ENCODE measurements around the gene SEC24C. TPM values are rescaled to one million over a fixed set of nuclear protein-coding genes. Genes with fewer than 3 reads are reported as not detected.

SEC24C gene
- total RNA-seq, 4 donors from 2014 or later, result 25.3 to 75.9 (median 40.1) TPM

DNA sequence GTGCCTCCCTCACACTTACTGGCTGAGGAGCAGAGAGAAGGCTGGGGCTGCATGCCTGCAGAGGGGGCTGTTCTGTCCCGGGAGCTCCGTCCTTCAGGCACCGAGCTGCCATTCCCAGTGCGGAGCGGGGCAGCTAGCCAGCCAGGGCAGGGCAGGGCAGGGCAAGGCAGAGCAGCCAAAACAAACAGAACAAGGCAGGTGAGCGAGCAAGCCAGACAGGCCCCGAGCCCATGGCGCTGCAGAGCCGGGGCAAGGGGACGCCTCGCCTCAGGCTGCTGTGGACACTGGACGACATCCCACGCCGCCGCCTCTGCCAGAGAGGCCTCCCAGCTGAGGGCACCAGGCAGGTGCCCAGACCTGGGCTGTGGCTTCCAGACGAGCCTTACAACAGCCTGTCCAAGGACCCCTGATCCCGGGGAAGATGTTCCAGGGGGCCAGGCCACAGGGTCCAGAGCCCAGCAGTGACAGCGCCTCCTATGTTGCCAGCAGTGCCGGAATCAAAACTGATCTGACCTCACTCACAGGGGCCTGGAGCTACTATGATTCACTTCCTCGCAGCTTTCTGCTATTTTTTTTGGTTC, 75.4 kb downstream of the SEC24C start:
- H3K4me3 ChIP-seq, result no peak overlapping the region
- H3K9me3 ChIP-seq, result no peaks in the 10 kb centered on the region
- intact Hi-C loops (cut with DNase I; ENCODE audit: low total_unique reads), result no loop called here
- peak overlapping the region in 1 of 2 donors; percentile 9 for H3K27ac ChIP-seq
- TF ChIP-seq, protein P1, sequence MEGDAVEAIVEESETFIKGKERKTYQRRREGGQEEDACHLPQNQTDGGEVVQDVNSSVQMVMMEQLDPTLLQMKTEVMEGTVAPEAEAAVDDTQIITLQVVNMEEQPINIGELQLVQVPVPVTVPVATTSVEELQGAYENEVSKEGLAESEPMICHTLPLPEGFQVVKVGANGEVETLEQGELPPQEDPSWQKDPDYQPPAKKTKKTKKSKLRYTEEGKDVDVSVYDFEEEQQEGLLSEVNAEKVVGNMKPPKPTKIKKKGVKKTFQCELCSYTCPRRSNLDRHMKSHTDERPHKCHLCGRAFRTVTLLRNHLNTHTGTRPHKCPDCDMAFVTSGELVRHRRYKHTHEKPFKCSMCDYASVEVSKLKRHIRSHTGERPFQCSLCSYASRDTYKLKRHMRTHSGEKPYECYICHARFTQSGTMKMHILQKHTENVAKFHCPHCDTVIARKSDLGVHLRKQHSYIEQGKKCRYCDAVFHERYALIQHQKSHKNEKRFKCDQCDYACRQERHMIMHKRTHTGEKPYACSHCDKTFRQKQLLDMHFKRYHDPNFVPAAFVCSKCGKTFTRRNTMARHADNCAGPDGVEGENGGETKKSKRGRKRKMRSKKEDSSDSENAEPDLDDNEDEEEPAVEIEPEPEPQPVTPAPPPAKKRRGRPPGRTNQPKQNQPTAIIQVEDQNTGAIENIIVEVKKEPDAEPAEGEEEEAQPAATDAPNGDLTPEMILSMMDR (IDR thresholded peaks at IDR 0.05), result no peak
- TF ChIP-seq POLR2A (IDR thresholded peaks at IDR 0.05), result no peak
- no peak for DNase-seq
- no peaks in the 10 kb centered on the region for H3K27me3 ChIP-seq
- no peaks in the 10 kb centered on the region for H3K4me1 ChIP-seq
- no peaks in the 10 kb centered on the region for H3K36me3 ChIP-seq

Small RNAs within 50 kb of the gene (small RNA-seq; reads per million reads assigned to genes)
- gene AC022400.4 (not detected), gene AC022400.9 (not detected), gene RNA5SP320 (not detected), gene ZSWIM8-AS1 (not detected)

Other genes starting within 250 kb of the SEC24C start
- 10 to 100 TPM; 40.0 to 80.5 (median 70.1) TPM for gene PPP3CB, start 248.3 kb upstream of the SEC24C start, total RNA-seq
- 10 to 100 TPM; 10.6 to 73.7 (median 40.5) TPM for gene USP54, start 153.0 kb upstream of the SEC24C start, total RNA-seq
- gene MYOZ1, start 102.9 kb upstream of the SEC24C start, total RNA-seq, result 1 to 10 TPM in 2 of 4 donors, not detected in 2; 1.6 to 1.7 TPM
- gene SYNPO2L, start 88.3 kb upstream of the SEC24C start, total RNA-seq, result under 1 TPM in 1 of 4 donors, not detected in 3; 0.37 TPM
- gene AGAP5, start 46.3 kb upstream of the SEC24C start, total RNA-seq, result 10 to 100 TPM in 1 of 4 donors, 1 to 10 TPM in 2, under 1 TPM in 1; 0.77 to 11.2 (median 3.7) TPM
- 10 to 100 TPM in 2 of 4 donors, 1 to 10 TPM in 2; 7.1 to 15.3 (median 11.0) TPM for gene CHCHD1, start 37.7 kb downstream of the SEC24C start, total RNA-seq
- 100 to 1,000 TPM in 2 of 4 donors, 10 to 100 TPM in 2; 61.4 to 112 (median 91.1) TPM for gene ZSWIM8, start 41.2 kb downstream of the SEC24C start, total RNA-seq
- gene NDST2, start 67.2 kb downstream of the SEC24C start, total RNA-seq, result 10 to 100 TPM in 3 of 4 donors, 1 to 10 TPM in 1; 5.9 to 47.8 (median 14.1) TPM
- gene CAMK2G, start 130.2 kb downstream of the SEC24C start, total RNA-seq, result 10 to 100 TPM; 17.9 to 79.9 (median 40.0) TPM
- gene PLAU, start 166.8 kb downstream of the SEC24C start, total RNA-seq, result 10 to 100 TPM in 2 of 4 donors, 1 to 10 TPM in 2; 1.8 to 15.3 (median 9.0) TPM

Measured in uterus (tissue), 4 donors.